Activated gamma-delta T cell treated with Interleukin-2 at 50 U/mL for 16 hours (primary cell): ENCODE measurements around the gene TMEM184B.

Source experiments
- DNase-seq: peaks from one replicate; pipeline ENCODE4 v3.0.0-alpha.2; 2020

TMEM184B gene

DNA sequence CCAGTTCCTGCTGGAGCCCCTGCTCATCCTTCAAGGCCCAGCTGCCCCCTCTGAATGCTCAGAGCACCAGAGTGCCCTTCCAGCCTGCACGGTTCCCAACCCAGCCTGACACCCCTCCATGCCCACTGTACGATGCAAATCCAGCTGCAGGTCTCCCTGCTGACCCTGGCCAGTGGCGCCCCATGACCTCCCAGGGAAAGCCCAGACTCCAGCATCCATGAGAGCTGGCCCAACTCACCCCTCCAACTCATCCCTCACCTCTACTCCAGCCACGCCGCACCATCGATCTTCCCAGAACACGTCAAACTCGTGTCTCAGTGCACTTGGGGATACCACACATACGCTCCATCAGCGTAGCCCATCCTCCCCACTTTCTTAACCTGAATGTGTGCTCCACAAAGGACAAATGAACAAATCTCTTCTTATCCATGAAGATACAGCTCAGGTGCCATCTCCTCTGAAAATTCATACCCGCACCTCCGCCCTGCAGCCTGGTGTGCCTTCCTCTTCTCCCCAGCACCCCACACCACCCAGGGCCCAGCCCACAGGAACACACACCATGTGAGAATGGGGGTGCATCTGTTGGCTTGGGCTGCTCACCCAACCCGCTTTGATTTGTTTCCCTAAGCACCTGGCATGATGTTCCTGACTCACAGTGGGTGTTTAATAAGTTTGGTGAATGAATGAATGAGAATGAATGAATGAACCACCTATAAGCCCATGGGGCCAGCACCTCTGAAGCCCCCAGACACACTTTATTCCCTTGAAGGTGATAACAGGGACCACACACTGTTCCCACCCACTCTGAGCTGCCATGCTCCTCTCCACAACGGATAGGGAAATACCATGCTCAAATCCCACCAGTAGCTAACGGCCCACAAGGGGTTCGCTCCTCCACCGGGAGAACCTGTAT, 97.3 kb downstream of the TMEM184B start:
- no peak for DNase-seq

DNA sequence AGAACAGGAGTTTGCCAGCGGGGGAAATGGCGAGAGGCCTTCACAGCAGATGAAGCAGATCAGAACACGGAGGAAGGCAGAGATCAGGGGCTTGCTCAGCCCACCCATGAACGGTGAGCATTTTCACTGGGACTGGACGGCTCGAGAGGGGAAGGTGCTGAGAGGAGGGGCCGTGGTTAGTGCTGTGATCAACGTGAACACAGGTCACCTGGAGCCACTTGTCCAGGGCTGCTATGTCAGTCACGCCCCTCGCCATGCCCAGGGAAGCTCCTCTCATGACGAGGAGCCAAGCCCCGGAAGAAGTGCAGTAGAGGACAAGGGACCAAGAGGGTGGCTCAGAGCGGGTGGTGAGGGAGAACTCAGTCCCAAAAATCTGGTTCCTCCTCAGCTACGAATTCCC, 98.2 kb downstream of the TMEM184B start:
- no peak for DNase-seq

DNA sequence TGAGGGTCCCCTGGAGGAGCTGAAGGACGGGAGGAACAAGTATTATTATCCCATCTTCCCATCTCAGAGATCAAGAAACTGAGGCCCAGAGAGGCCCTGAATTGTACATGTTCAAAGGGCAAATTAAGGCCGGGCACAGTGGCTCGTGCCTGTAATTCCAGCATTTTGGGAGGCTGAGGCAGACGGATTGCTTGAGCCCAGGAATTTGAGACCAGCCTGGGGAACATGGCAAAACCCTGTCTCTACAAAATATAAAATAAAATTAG, 99.2 kb downstream of the TMEM184B start:
- no peak for DNase-seq

- DNase-seq, result peak; percentile 68
Measured at GRCh38 chr22:38172832-38173640, 99.8 kb downstream of the TMEM184B start.

GRCh38 chr22:38171927-38172831, 100.6 kb downstream of the TMEM184B start:
- DNase-seq, result no peak

GRCh38 chr22:38170469-38170868, 102.3 kb downstream of the TMEM184B start:
- no peak for DNase-seq
